Upper lobe of left lung (tissue), 6 donors: ENCODE data around the gene CEP85L. TPM values are rescaled to one million over a fixed set of nuclear protein-coding genes. Genes with fewer than 3 reads are reported as not detected.

Experiments
- ATAC-seq, 2 donors: fragments of 200-7000 bp; cut with Tn5 transposase; one replicate each; pipeline ENCODE4 v1.9.1; 2022; ENCODE audit warnings: mild to moderate bottlenecking in 2 of 2, moderate library complexity in 2 of 2; ENCODE audit not compliant: low FRiP score in 2 of 2
- DNase-seq, 2 donors: peaks; one replicate each; pipeline ENCODE4 v3.0.0-alpha.2; 2019 to 2020
- H3K27ac ChIP-seq, 4 donors: fragments of 200-600 bp; sonication (generic); one replicate each; pipeline ENCODE4 v1.5.1; 2016 to 2019
- H3K27me3 ChIP-seq, 4 donors: fragments of 200-600 bp; sonication (generic); one replicate each; pipeline ENCODE4 v1.5.1; 2017 to 2019
- H3K36me3 ChIP-seq, 4 donors: fragments of 200-600 bp; sonication (generic); one replicate each; pipeline ENCODE4 v1.5.1; 2016 to 2019
- H3K4me1 ChIP-seq, 4 donors: fragments of 200-600 bp; sonication (generic); one replicate each; pipeline ENCODE4 v1.5.1; 2018 to 2019
- H3K4me3 ChIP-seq, 4 donors: fragments of 200-600 bp; sonication (generic); one replicate each; pipeline ENCODE4 v1.5.1; 2017 to 2019; ENCODE audit warnings: mild to moderate bottlenecking in 2 of 4, moderate library complexity in 1 of 4
- H3K9me3 ChIP-seq, 4 donors: fragments of 200-600 bp; sonication (generic); one replicate each; pipeline ENCODE4 v1.5.1; 2018 to 2019
- CTCF ChIP-seq, 6 experiments: fragments of 450-650 bp in 4 of 6; fragments of 200-600 bp in 2 of 6; sonication (generic) in 2 of 6; IDR thresholded peaks; one replicate each; pipeline ENCODE4 v1.5.1; 2016 to 2019; ENCODE audit warnings: antibody characterized with exemption in 6 of 6
- EP300 ChIP-seq, 4 donors: sonication (generic); formaldehyde crosslinking; IDR thresholded peaks; one replicate each; pipeline ENCODE4 v1.5.1; 2017; ENCODE audit warnings: antibody characterized with exemption in 4 of 4, control low read depth in 2 of 4
- POLR2A ChIP-seq, 4 donors: fragments of 450-650 bp; IDR thresholded peaks; one replicate each; pipeline ENCODE4 v1.5.1; 2016 to 2017; ENCODE audit warnings: antibody characterized with exemption in 4 of 4, mild to moderate bottlenecking in 2 of 4
- POLR2AphosphoS5 ChIP-seq, 2 donors: sonication (generic); formaldehyde crosslinking; IDR thresholded peaks; one replicate each; pipeline ENCODE4 v1.5.1; 2017; ENCODE audit warnings: antibody characterized with exemption in 2 of 2
- WGBS, 2 donors: methylation state at CpG; one replicate each; pipeline ENCODE4 v1.1.5; 2017 to 2018; 5-methylcytosine and 5-hydroxymethylcytosine counted together
- total RNA-seq, 6 donors: library from RNA; depleted of rRNA in 4 of 6; stranded (reverse); fragments of >200 nt in 4 of 6; gene quantifications; one replicate each; pipeline versions ENCODE4 v1.1.0 to v1.2.1, GENCODE V29; 2016 to 2021
- donor health status: DM: no; HTN: no; CAD: no; lungs with moderate emphysema.
- donor health status: DM: no; HTN: yes; CAD: no; lungs with severe emphysema.

CEP85L gene
- total RNA-seq, 6 donors from 2014 or later, result 7.5 to 22.0 (median 13.0) TPM

- Histone ChIP-seq H3K4me1 (peaks cover 0 to 11% (median 5%) of the 10 kb centered on the region in 4 donors), H3K27ac (no peak overlapping the region), H3K27me3 (no peaks in the 10 kb centered on the region), H3K9me3 (no peaks in the 10 kb centered on the region), H3K36me3 (no peaks in the 10 kb centered on the region), H3K4me3 (no peak overlapping the region)
- no peak for TF ChIP-seq POLR2AphosphoS5 (IDR thresholded peaks at IDR 0.05)
- TF ChIP-seq POLR2A (IDR thresholded peaks at IDR 0.05), result no peak
- TF ChIP-seq CTCF (IDR thresholded peaks at IDR 0.05), result peak; percentile 78 to 89 (median 85)
- no peak for TF ChIP-seq EP300 (IDR thresholded peaks at IDR 0.05)
- 37 to 60% methylated on average over 11 to 15 of the region's 15 CpGs for WGBS, 2 donors
- ATAC-seq (peak; percentile 75 to 84), DNase-seq (peak in 1 of 2 donors; percentile 40)
These were observed 32.6 kb downstream of the CEP85L start for GRCh38 chr6:118618676-118619377.

- no peak for ATAC-seq
- Histone ChIP-seq H3K9me3 (no peaks in the 10 kb centered on the region), H3K4me1 (peaks cover 0 to 11% (median 5%) of the 10 kb centered on the region in 4 donors), H3K27ac (no peak overlapping the region), H3K36me3 (no peaks in the 10 kb centered on the region), H3K4me3 (no peak overlapping the region), H3K27me3 (no peaks in the 10 kb centered on the region)
- no peak for DNase-seq
- WGBS, 2 donors, result 80% methylated on average over 11 of the region's 11 CpGs
- TF ChIP-seq POLR2AphosphoS5 (IDR thresholded peaks at IDR 0.05) (no peak), EP300 (IDR thresholded peaks at IDR 0.05) (no peak), POLR2A (IDR thresholded peaks at IDR 0.05) (no peak), CTCF (IDR thresholded peaks at IDR 0.05) (no peak)
These were observed 34.0 kb downstream of the CEP85L start for GRCh38 chr6:118617417-118617816.

GRCh38 chr6:118611334-118611733, 40.1 kb downstream of the CEP85L start:
- H3K4me3 ChIP-seq, result no peak overlapping the region
- H3K36me3 ChIP-seq, result no peaks in the 10 kb centered on the region
- no peak for TF ChIP-seq POLR2AphosphoS5 (IDR thresholded peaks at IDR 0.05)
- no peak for TF ChIP-seq EP300 (IDR thresholded peaks at IDR 0.05)
- DNase-seq (no peak), ATAC-seq (no peak)
- no peak overlapping the region for H3K27ac ChIP-seq
- H3K9me3 ChIP-seq, result no peaks in the 10 kb centered on the region
- no peaks in the 10 kb centered on the region for H3K4me1 ChIP-seq
- WGBS, 2 donors, result 97 to 99% methylated on average over 3 of the region's 3 CpGs
- no peaks in the 10 kb centered on the region for H3K27me3 ChIP-seq

- H3K27me3 ChIP-seq, result no peaks in the 10 kb centered on the region
- no peak overlapping the region for H3K27ac ChIP-seq
- H3K36me3 ChIP-seq, result no peaks in the 10 kb centered on the region
- no peaks in the 10 kb centered on the region for H3K4me1 ChIP-seq
- no peak for TF ChIP-seq CTCF (IDR thresholded peaks at IDR 0.05)
- TF ChIP-seq POLR2AphosphoS5 (IDR thresholded peaks at IDR 0.05), result no peak
- 75 to 78% methylated on average over 5 of the region's 5 CpGs for WGBS, 2 donors
- ATAC-seq (no peak), DNase-seq (no peak)
- no peaks in the 10 kb centered on the region for H3K9me3 ChIP-seq
- H3K4me3 ChIP-seq, result no peak overlapping the region
These were observed 44.5 kb downstream of the CEP85L start for GRCh38 chr6:118606858-118607257.

- H3K9me3 ChIP-seq, result no peaks in the 10 kb centered on the region
- 58 to 66% methylated on average over 3 of the region's 3 CpGs for WGBS, 2 donors
- no peaks in the 10 kb centered on the region for H3K4me1 ChIP-seq
- ATAC-seq (no peak), DNase-seq (no peak)
- H3K4me3 ChIP-seq, result no peak overlapping the region
- no peak for TF ChIP-seq CTCF (IDR thresholded peaks at IDR 0.05)
- no peak for TF ChIP-seq EP300 (IDR thresholded peaks at IDR 0.05)
- TF ChIP-seq POLR2A (IDR thresholded peaks at IDR 0.05), result no peak
- TF ChIP-seq POLR2AphosphoS5 (IDR thresholded peaks at IDR 0.05), result no peak
- H3K27me3 ChIP-seq, result no peaks in the 10 kb centered on the region
- no peaks in the 10 kb centered on the region for H3K36me3 ChIP-seq
- no peak overlapping the region for H3K27ac ChIP-seq
These were observed 45.1 kb downstream of the CEP85L start for GRCh38 chr6:118606268-118606667.
